ENCODE results near the gene ACYP2.
"Not testable (repeated sequence)": the region's sequence is repeated elsewhere in the genome, so short reads cannot be mapped to it uniquely, and the experiment has no call there.

Gene ACYP2

DNA sequence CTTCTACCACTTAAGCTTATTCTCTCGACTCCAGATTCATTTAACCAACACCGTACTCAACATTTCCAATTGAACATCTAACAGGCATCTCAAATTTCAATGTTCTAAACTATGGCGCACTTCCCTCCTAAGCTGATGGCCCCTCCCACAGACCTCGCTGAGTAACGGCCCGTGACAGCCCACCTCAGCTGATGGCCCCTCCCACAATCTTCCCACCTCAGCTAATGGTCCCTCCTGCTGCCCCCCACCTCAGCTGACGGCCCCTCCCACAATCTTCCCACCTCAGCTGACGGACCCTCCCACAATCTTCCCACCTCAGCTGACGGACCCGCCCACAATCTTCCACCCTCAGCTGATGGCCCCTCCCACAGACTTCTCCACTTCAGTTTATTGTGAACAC is 197.7 kb downstream of the ACYP2 start:
- TF ChIP-seq, protein P1, sequence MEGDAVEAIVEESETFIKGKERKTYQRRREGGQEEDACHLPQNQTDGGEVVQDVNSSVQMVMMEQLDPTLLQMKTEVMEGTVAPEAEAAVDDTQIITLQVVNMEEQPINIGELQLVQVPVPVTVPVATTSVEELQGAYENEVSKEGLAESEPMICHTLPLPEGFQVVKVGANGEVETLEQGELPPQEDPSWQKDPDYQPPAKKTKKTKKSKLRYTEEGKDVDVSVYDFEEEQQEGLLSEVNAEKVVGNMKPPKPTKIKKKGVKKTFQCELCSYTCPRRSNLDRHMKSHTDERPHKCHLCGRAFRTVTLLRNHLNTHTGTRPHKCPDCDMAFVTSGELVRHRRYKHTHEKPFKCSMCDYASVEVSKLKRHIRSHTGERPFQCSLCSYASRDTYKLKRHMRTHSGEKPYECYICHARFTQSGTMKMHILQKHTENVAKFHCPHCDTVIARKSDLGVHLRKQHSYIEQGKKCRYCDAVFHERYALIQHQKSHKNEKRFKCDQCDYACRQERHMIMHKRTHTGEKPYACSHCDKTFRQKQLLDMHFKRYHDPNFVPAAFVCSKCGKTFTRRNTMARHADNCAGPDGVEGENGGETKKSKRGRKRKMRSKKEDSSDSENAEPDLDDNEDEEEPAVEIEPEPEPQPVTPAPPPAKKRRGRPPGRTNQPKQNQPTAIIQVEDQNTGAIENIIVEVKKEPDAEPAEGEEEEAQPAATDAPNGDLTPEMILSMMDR (conservative IDR thresholded peaks at IDR 0.05), result no peak
- no peak for TF ChIP-seq ZFX (IDR thresholded peaks at IDR 0.05)
- H3K27ac ChIP-seq, result no peak overlapping the region

DNA sequence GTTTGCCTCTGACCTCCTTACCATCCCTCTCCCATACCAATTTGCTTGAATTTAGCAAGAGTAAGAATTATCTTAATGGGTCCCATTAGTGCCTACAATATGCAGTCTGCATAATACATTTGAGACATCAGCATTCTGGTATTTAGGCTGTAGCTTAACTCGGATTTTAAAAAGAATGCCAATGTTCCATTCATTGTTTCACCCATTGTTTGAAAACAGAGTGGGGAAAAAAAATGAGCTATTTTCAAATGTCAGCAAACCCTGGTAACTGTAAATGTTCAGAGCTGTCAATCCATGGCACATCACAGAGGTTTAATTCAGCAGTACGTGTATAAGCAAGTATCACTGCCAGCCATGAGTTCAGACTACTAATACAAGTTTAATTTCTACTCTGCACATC is 202.6 kb downstream of the ACYP2 start:
- TF ChIP-seq, protein P1 (conservative IDR thresholded peaks at IDR 0.05), result no peak
- no peak for TF ChIP-seq ZFX (IDR thresholded peaks at IDR 0.05)
- no peak overlapping the region for H3K27ac ChIP-seq

DNA sequence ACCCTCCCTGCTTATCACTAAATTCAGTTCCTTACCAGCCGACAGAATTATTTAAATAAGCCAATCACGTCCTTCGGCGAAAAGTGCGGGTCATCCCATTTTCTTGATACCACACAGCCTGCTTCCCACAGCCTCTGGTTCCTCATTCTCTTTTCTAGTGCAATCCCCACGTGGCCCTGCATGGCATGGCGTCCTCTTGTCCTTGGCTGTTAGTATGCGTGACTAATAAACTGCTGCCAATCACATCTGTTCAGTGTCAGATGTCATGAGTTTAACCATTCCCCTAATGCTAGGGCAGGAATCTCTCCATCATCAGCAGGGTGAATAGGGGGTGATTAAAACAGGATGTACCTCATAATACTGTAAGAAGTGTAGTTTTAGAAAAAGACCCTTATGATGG is 203.4 kb downstream of the ACYP2 start:
- no peak overlapping the region for H3K27ac ChIP-seq
- TF ChIP-seq, protein P1 (conservative IDR thresholded peaks at IDR 0.05), result no peak
- no peak for TF ChIP-seq ZFX (IDR thresholded peaks at IDR 0.05)

DNA sequence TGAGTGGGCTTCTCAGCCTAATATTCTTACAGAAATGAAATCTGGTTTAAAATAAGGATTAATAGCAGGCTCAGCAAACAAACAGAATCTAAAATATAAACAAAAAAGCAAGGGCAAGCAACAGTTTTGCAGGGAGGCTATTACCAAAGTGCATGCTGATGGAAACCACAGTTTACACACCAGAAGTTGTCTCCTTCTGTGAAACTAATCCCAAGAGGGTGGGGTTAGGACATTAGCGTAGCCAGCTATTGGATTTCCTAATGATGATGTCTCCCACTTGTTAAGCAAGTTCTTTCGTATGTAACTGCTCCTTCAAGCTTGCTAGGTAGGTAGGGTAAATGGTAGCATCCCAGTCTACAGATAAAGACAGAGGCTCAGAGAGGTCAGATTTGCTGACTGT is 205.6 kb downstream of the ACYP2 start:
- H3K27ac ChIP-seq, result no peak overlapping the region
- no peak for TF ChIP-seq ZFX (IDR thresholded peaks at IDR 0.05)
- TF ChIP-seq, protein P1 (conservative IDR thresholded peaks at IDR 0.05), result no peak

DNA sequence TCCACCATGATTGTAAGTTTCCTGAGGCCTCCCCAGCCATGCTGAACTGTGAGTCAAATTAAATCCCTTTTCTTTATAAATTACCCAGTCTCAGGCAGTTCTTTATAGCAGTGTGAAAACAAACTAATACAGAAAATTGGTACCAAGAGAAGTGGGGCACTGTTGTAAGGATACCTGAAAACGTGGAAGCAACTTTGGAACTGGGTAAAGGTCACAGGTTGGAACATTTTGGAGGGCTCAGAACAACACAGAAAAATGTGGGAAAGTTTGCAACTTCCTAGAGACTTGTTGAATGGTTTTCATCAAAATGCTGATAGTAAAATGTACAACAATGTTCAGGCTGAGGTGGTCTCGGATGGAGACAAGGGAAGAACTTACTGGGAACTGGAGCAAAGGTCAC is 209.1 kb downstream of the ACYP2 start:
- H3K27ac ChIP-seq, result not testable (repeated sequence)

DNA sequence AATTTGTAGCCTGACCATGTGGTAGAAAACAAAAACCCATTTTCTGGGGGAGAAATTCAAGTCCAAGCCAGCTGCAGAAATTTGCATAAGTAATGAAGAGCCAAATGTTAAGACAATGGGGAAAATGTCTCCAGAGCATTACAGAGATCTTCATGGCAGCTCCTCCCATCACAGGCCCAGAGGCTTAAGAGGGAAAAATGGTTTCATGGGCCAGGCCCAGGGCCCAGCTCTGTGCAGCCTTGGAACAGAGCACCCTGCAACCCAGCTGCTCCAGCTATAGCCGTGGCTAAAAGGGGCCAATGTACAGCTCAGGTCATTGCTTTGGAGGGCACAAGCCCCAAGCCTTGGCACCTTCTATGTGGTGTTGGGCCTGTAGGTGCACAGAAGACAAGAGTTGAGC is 209.7 kb downstream of the ACYP2 start:
- no peak overlapping the region for H3K27ac ChIP-seq
- no peak for TF ChIP-seq ZFX (IDR thresholded peaks at IDR 0.05)
- TF ChIP-seq, protein P1 (conservative IDR thresholded peaks at IDR 0.05), result no peak

DNA sequence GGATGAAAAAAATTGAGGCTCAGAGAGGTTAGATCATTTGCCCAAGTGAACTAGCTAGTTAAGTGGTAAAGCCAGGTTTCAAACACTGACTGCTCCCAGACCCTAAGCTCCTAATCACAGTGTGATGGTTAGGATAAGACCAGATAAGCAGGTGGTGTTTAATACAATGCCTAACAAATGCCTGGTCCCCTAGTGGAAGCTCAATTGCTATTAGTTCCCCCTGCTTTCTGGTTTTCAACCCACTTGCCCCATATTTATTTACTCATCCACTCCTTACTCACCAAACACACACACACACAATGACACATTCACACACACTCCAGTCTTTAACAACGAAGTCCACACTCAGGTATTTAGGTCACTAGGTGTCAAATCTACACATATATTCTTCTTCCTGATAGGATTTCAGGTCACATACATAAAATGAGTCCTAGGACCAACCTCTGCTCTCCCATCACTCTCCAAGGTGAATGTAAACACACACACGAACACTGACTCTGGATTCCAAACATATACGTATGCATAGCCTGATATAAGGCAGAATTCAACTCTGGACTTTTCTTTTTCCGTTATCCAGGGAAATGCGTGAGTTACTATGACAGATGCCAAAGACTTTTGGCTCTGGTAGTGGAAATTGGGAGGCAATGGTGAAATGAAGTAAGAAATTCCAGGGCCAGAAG is 214.2 kb downstream of the ACYP2 start:
- no peak for TF ChIP-seq ZFX (IDR thresholded peaks at IDR 0.05)
- TF ChIP-seq, protein P1 (conservative IDR thresholded peaks at IDR 0.05), result no peak
- H3K27ac ChIP-seq, result peak overlapping the region; percentile 73

Measured in C4-2B (cell line).